Activated CD8-positive, alpha-beta memory T cell treated with anti-CD3 and anti-CD28 coated beads for 4 hours (primary cell): ENCODE measurements around the gene OMP.
"Not testable (repeated sequence)": the region's sequence is repeated elsewhere in the genome, so short reads cannot be mapped to it uniquely, and the experiment has no call there.

ENCODE experiments used
- DNase-seq, 2 donors: peaks; one replicate each; pipeline ENCODE4 v3.0.0-alpha.2; 2020; ENCODE audit warnings: low read depth in 2 of 2

Gene OMP

GRCh38 chr11:77086521-77087472 is 15.8 kb upstream of the OMP start:
- DNase-seq: no peak

- no peak for DNase-seq
These were observed 14.9 kb upstream of the OMP start for GRCh38 chr11:77087723-77088225.

GRCh38 chr11:77088236-77089003 is 14.2 kb upstream of the OMP start:
- DNase-seq: no peak

DNA sequence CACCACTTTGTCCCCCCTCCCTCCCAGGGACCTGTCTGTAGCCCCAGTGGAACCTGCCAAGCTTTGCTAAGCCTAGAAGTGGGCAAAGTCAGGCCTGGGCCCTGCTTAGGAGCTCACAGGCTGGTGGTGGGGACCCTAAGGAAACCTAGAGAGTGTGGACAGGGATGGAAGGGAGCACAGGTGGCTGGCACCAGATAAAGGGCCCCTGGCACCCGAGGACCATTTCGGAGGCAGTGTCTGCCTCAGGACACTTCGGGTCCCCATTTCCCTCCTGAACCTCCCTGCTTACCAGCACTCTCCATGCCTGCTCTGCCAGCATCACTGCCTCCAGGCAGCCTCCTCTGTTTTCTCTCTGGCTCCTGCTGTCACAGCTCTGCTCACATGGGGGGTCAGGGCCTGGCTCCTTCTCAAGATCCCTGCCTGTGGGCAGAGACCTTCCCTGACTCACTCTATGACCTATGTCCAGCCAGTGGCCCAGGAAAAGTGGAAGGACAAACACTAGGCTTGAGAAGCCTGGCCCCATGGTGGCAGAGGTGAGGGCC is 13.6 kb upstream of the OMP start:
- DNase-seq: no peak

DNA sequence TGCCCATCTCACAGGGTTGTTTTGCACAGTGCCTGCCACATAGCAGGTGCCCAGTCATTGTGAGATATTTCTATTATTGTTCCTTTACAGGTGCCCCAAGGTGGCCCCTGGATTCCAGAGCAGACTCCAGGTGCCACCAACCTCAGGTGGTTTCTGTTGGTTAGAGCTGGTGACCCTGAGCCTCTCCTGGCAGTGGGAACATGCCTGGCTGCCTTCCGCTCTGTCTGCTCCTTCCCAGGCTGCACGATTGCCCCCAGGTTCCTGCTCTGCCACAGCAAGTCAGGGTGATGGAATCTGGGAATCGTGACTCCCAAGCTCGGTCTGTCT is 12.6 kb upstream of the OMP start:
- DNase-seq: no peak

DNA sequence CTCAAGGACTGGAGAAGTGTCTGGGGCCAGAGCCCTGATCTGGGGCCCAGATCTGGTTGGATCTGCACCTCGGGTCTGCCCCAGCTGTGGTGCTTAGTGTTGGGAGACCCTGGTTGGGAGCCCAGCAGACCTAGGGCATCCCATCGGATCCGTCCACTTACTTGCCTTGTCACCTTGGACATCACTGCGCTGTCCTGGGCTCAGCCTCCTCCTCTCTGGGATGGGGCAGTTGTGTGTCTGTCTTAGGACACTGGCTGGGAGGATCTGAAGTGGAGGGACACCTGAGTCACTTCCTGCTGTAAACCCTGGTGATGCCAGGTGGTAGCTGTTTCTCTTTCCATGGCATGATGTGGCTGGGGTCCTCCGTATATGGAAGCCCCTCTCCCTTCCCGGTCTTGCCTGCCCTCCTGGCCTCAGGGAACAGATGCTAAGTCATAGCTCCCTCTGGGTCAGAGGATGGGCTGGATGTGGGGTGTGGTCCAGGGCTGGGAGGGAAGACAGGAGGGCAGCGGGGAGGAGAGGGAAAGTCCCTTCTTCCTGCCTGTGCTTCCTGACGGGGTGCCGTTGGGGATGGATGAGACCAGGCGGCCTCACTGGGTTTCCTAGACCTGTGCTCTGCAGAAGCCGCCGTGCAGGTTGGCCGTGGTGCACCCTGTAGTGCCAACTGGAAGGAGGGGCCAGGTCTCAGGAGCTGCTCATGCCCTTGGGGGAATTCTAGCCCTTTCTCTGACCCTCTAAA is 12.1 kb upstream of the OMP start:
- DNase-seq: no peak

DNA sequence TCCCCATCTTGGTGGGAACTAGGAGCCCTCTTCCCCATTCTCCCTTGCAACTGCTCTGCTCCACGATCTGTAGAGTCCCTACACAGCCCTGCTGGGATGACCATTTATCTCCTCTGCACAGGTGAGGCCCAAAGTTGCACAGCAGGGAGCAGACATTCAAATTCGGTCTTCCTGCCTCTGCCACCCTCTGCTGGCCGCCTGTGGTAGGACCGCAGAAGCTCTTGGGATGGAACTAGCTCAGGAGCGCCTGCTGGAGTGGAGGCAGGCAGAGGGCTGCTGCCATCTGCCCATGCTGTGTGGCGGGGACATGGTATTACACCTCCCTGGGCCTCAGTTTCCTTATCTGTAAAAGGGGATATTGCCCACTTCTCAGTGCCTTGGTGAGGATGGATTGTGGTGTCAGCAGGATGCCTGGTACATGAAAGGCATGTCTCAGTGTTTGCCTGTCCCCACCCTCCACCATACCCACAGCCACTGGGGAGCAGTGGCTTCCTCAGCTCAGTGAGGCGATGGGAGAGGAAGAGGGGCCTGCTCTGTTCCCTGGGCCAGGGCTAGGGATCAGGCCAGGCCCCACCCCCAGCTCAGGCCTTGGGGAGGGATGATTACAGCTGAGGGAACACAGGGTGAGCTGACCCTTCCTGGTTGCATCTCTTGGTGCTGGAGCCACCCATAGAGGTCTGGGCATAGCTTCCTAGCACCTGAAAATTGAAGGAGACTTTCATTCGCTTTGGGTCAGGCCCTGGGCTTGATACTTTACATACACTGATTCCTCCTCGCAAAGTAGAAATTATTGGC is 11.3 kb upstream of the OMP start:
- peak; percentile 51 to 52 for DNase-seq

DNA sequence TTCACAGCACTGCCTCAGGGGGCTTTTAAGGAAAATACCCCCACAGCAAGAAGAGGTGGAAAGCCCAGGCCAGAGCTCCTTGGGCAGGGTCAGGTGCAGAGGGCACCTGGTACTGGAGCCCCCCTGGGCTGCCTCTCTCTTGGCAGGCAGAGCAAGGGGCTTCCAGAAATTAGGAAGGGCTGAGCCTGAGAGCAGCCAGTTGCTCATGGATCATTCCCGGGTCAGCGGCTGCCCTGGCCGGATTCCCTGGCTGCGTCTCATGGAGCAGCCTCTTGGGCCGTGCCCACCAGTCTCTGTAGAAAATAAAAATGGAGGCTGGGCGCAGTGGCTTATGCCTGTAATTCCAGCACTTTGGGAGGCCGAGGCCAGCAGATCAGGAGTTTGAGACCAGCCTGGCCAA is 10.3 kb upstream of the OMP start:
- DNase-seq: no peak

- DNase-seq: no peak
These were observed 9.4 kb upstream of the OMP start for GRCh38 chr11:77093056-77093891.

DNA sequence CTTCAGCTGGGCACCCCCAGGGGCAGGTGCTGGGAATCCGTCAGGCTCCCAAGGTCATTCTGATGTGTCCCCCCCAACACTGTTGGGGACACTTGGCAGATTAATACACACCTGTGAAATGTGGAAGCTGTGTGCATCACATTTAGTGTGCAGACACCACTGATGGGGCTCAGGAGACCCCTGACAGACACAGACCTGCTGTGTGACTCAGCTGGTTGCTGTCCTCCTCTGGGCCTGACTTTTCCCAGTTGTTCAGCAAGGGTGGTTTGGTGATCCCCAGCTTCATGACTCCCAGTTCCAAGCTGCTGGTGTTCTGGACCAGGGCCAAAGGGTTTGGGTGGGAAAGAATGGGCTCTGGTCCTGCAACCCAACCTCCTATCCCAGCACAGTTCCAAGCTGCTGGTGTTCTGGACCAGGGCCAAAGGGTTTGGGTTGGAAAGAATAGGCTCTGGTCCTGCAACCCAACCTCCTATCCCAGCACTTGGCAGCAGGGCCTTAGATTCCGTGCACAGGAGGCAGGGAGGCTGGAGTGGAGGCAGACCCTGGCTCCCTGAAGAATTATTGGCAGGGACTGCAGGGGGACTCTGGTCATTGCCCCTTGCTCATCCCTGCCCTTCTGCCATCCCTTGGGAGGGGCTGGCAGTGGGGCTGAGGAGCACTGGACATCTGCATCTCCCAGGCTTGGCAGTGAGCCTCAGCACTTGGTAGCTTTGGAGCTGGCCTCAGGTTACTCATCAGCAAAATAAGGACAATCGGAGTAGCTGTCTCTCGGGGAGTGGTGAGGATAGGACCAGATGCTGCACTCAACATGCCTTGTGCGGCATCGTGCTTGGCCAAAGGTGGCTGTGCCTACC is 8.4 kb upstream of the OMP start:
- DNase-seq: no peak

- no peak for DNase-seq
These were observed 7.7 kb upstream of the OMP start for GRCh38 chr11:77094841-77095365.

GRCh38 chr11:77095551-77096490 is 6.8 kb upstream of the OMP start:
- DNase-seq: no peak

DNA sequence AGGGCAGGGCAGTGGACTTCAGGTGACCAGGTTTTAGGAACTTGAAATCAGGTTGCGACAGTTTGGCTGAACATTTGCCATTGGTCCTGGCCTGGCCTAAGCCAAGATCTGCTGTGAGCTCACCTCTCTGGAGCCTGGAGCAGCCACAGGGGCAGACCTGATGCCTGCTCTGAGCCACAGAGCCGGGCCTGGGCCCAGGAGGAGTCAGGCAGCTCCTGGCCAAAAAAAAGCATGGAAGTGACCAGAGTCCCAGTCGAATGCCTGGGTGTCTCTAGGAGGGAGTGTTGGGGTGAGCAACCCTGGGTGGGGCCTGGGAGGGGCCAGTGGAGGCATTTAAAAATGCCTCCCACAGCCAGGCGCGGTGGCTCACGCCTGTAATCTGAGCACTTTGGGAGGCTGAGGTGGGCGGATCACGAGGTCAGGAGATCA is 6.0 kb upstream of the OMP start:
- no peak for DNase-seq

DNA sequence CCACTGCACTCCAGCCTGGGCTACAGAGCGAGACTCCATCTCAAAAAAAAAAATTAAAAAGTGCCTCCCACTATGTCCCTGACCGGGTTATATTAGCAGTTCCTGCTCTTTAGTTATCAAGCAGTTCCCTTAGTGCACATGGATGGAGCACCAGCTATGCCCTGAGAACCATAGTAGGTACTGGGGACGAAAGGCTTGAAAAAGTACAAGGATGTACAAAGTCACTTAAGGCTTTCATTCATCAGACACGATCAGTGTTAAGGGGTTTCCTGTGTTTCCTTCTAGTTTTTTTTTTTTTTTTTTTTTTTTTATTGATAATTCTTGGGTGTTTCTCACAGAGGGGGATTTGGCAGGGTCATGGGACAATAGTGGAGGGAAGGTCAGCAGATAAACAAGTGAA is 5.5 kb upstream of the OMP start:
- not testable (repeated sequence) for DNase-seq

DNA sequence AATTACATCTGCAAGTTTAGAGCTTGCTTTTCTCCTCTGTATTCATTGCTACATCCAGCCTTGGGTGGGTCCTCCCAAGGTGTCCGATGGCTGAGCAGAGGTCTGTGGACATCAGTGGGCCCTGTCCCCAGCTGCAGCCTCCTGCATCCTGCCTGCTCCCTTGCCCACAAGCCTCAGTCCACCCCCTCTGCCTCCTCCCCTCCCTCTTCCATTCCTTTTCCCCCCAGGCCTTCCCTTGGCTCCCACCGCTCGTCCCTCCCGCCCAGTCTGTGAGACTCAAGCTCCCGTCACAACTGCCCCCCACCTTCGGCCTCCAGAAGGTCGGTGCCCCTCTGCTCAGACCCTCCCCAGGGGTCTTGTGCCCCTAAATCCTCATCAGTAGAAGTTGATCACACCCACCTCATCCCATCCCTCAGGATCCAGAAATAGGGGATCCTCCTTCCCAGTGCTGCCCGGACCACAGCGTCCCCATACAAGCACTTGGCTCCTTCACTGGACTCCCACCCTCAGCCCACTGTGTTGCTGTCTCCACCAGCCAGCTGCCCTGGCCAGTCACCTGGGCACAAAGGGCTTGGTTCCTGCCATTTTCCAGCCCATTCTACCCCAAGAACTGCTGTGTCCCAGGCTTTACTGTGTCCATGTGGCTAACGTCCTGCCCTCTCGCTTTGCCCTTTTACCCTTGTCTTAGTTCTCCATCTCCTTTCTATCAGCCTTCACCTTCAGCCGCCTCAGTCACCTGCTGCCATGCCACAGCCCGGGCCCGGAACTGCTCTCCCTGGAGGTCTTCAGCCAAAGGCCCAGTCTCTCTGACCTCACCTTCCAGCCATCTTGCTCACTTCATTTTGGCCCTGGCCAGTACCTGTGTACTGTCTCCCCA is 2.2 kb upstream of the OMP start:
- DNase-seq: no peak

- DNase-seq: no peak
These were observed 1.6 kb upstream of the OMP start for GRCh38 chr11:77101043-77101537.

DNA sequence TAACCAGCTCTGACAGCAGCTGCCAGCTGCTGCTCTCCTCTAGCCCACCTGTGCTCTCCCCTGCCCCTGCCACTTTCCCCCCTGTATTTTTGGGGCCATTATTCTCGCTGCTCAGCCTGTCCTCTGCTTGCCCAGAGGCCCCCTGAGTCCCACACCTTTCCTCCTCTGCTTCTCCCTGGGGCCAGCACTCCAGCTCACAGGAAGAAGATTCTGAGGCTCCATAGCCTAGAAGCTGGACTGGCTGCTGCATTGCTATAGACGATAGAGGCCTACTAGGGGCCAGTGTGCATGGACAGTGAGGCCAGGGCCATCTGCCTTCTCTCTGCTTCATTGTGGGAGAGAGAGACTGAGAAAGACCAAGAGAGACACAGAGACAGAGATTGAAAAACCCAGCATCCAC is 679 bp downstream of the OMP start:
- no peak for DNase-seq
